Mesenchymal stem cell (in vitro differentiated cells and primary cell): ENCODE data around the gene PIGR.

Experiments
- DNase-seq: peaks from one replicate; pipeline ENCODE4 v3.0.0-alpha.2; 2013
- H2AFZ ChIP-seq: one replicate; pipeline ENCODE4 v1.6.1; 2013; ENCODE audit warnings: low read depth, mild to moderate bottlenecking, control low read depth, inconsistent platforms, low read length, moderate library complexity
- H2AK5ac ChIP-seq: 2 replicates; pipeline ENCODE4 v1.6.1; 2013; ENCODE audit warnings: low read length, moderate library complexity, mild to moderate bottlenecking, inconsistent platforms; ENCODE audit not compliant: severe bottlenecking
- H2BK120ac ChIP-seq: one replicate; pipeline ENCODE4 v1.6.1; 2013; ENCODE audit warnings: low read depth, mild to moderate bottlenecking, inconsistent platforms, low read length, moderate library complexity
- H2BK12ac ChIP-seq, 2 experiments: one replicate each; pipeline ENCODE4 v1.6.1; 2013; ENCODE audit warnings: inconsistent platforms in 2 of 2, low read length in 2 of 2, mild to moderate bottlenecking in 2 of 2, moderate library complexity in 2 of 2, control low read depth in 1 of 2
- H2BK15ac ChIP-seq: one replicate; pipeline ENCODE4 v1.6.1; 2013; ENCODE audit warnings: mild to moderate bottlenecking, low read depth, inconsistent platforms; ENCODE audit not compliant: poor library complexity, severe bottlenecking
- H2BK5ac ChIP-seq: 2 replicates; pipeline ENCODE4 v1.6.1; 2013; ENCODE audit warnings: low read depth, mild to moderate bottlenecking, low read length, control low read depth, inconsistent platforms; ENCODE audit not compliant: poor library complexity, severe bottlenecking
- H3K14ac ChIP-seq, 2 experiments: one replicate each; pipeline ENCODE4 v1.6.1; 2013; ENCODE audit warnings: inconsistent platforms in 2 of 2, low read length in 2 of 2, control low read depth in 1 of 2, mild to moderate bottlenecking in 1 of 2, moderate library complexity in 1 of 2
- H3K18ac ChIP-seq, 2 experiments: one replicate each; pipeline ENCODE4 v1.6.1; 2013; ENCODE audit warnings: inconsistent platforms in 2 of 2, low read length in 2 of 2, control low read depth in 1 of 2, low read depth in 1 of 2, mild to moderate bottlenecking in 1 of 2
- H3K23ac ChIP-seq, 2 experiments: one replicate each; pipeline ENCODE4 v1.6.1; 2013; ENCODE audit warnings: inconsistent platforms in 2 of 2, low read length in 2 of 2, mild to moderate bottlenecking in 2 of 2, moderate library complexity in 2 of 2, control low read depth in 1 of 2
- H3K27ac ChIP-seq: 2 replicates; pipeline ENCODE4 v1.5.1; 2013; ENCODE audit warnings: mild to moderate bottlenecking, moderate library complexity, low read length, control low read depth, inconsistent platforms; ENCODE audit not compliant: poor library complexity, severe bottlenecking
- H3K27me3 ChIP-seq, 2 experiments: 2 replicates each; pipeline versions ENCODE4 v1.6.1 to v1.7.0; 2013; ENCODE audit warnings: low read length in 2 of 2, mild to moderate bottlenecking in 2 of 2, moderate library complexity in 2 of 2, control low read depth in 1 of 2, inconsistent platforms in 1 of 2; ENCODE audit not compliant: control insufficient read depth in 1 of 2, insufficient read depth in 1 of 2
- H3K36me3 ChIP-seq, 2 experiments: 2 replicates each; pipeline versions ENCODE4 v1.6.1 to v1.7.0; 2013; ENCODE audit warnings: low read length in 2 of 2, control low read depth in 1 of 2, inconsistent platforms in 1 of 2, low read depth in 1 of 2, mild to moderate bottlenecking in 1 of 2; ENCODE audit not compliant: insufficient read depth in 2 of 2, control insufficient read depth in 1 of 2
- H3K4ac ChIP-seq, 2 experiments: one replicate each; pipeline ENCODE4 v1.6.1; 2013; ENCODE audit warnings: inconsistent platforms in 2 of 2, low read length in 2 of 2, mild to moderate bottlenecking in 2 of 2, moderate library complexity in 2 of 2, control low read depth in 1 of 2, low read depth in 1 of 2
- H3K4me1 ChIP-seq: 2 replicates; pipeline ENCODE4 v1.6.1; 2013; ENCODE audit warnings: low read depth, low read length, control low read depth; ENCODE audit not compliant: control insufficient read depth, insufficient read depth
- H3K4me2 ChIP-seq: 2 replicates; pipeline ENCODE4 v1.6.1; 2013; ENCODE audit warnings: low read length, mild to moderate bottlenecking, inconsistent platforms; ENCODE audit not compliant: poor library complexity, severe bottlenecking
- H3K4me3 ChIP-seq, 2 experiments: 2 replicates each; pipeline versions ENCODE4 v1.5.1 to v1.7.0; 2013; ENCODE audit warnings: low read length in 2 of 2, mild to moderate bottlenecking in 2 of 2, control low read depth in 1 of 2, low read depth in 1 of 2; ENCODE audit not compliant: insufficient read depth in 1 of 2
- H3K79me1 ChIP-seq: replicated peaks from 2 replicates; pipeline ENCODE4 v1.6.1; 2013; ENCODE audit warnings: mild to moderate bottlenecking, control low read depth, low read length, inconsistent platforms; ENCODE audit not compliant: poor library complexity, severe bottlenecking
- H3K9ac ChIP-seq: 2 replicates; pipeline ENCODE4 v1.7.0; 2013; ENCODE audit warnings: mild to moderate bottlenecking, low read length, moderate library complexity
- H3K9me3 ChIP-seq: 2 replicates; pipeline ENCODE4 v1.7.0; 2013; ENCODE audit warnings: mild to moderate bottlenecking, low read length; ENCODE audit not compliant: control insufficient read depth
- H4K8ac ChIP-seq: one replicate; pipeline ENCODE4 v1.6.1; 2013; ENCODE audit warnings: inconsistent platforms, mild to moderate bottlenecking, low read length, moderate library complexity
- H4K91ac ChIP-seq: one replicate; pipeline ENCODE4 v1.6.1; 2013; ENCODE audit warnings: mild to moderate bottlenecking, low read length, inconsistent platforms
- WGBS: methylation state at CpG from one replicate; pipeline ENCODE4 v1.1.7; 2013; ENCODE audit warnings: mixed read lengths; 5-methylcytosine and 5-hydroxymethylcytosine counted together

Gene PIGR

DNA sequence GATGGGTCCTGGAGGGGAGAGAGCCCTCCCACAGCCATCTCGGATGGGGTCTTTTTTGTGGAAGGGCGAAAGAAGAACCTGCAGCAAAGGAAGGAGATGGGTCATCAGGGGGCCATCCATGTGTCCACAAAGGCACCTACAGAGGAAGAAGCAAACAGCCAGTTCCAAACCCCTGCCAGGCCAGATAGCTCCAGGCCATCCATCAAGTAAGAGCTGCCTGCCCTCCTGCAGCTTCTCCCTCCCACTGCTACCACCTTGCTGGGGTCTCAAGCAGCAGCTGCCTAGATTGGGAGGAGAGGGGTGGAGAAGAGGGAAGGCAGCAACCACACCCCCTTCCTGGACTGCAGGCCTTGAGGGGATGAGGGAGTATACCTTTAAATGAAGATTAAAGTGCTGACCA lies 19.5 kb upstream of the PIGR start:
- H3K36me3 ChIP-seq: no peaks in the 10 kb centered on the region
- no peak overlapping the region for H2AK5ac ChIP-seq
- WGBS: 50% methylated on average over 1 of the region's 2 CpGs
- no peak overlapping the region for H4K91ac ChIP-seq
- H3K27me3 ChIP-seq: peaks cover 0 to 41% of the 10 kb centered on the region in 2 experiments
- no peak overlapping the region for H2BK12ac ChIP-seq
- no peak overlapping the region for H3K23ac ChIP-seq
- no peaks in the 10 kb centered on the region for H3K79me1 ChIP-seq
- H3K4me2 ChIP-seq: no peak overlapping the region
- H3K4me3 ChIP-seq: no peak overlapping the region
- no peak overlapping the region for H2BK120ac ChIP-seq
- no peak overlapping the region for H3K27ac ChIP-seq
- H3K9ac ChIP-seq: no peak overlapping the region
- no peak for DNase-seq
- H4K8ac ChIP-seq: no peak overlapping the region
- H2AFZ ChIP-seq: no peak overlapping the region
- no peaks in the 10 kb centered on the region for H3K9me3 ChIP-seq
- peaks cover 8% of the 10 kb centered on the region for H3K4me1 ChIP-seq
- H3K4ac ChIP-seq: no peak overlapping the region
- no peak overlapping the region for H3K14ac ChIP-seq
- H3K18ac ChIP-seq: no peak overlapping the region
- H2BK5ac ChIP-seq: no peak overlapping the region
- H2BK15ac ChIP-seq: no peak overlapping the region

DNA sequence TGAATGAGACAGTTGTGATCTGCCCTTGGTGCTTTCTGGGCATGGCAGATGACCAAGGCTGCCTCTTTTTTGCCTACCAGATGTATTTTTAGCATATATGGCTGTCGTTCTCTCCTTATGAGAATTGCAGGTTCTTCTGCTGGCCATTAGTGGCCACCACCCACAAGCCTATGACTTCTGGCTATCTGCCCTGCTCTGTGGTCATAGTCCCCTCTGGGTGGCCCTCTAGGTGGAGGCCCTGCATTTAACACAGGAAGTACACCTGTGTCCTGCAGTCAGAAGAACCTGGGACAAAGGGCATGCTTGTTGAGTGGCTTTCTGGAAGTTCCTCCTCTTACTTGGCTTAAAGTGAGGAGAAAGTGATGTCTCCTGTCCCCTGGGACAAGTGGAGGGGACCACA lies 17.5 kb upstream of the PIGR start:
- no peak overlapping the region for H4K91ac ChIP-seq

DNA sequence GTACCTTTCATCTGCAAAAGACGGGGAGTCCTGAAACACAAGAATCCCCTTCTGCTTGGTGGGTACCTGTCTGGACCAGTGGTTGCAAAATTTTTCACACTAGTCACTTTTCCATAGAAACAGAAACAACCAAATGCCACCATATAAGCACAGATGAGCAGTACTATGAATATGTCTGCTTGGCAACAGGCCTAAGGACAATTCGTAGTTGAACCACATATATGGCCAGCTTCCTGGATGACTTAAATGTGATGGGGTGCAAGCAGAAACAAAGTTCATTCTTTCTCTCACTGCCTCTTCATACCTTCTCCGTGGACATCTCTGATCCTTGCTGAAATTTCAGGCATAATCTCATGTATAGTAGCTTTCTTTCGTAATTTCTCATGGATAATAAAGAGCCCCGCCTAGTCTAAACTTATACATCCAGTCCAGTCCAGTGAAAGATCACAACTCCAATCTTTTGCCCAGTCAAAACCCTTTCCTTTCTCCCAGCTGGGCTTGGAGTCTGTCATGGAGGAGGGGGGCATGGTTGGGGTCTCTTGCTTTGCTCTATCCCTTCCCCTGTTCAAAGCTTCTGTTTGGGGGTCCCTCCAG lies 16.9 kb upstream of the PIGR start:
- H3K27ac ChIP-seq: no peak overlapping the region

More for the DNA sequence above, 17.5 kb upstream of the PIGR start:
- no peak for DNase-seq
- peaks cover 0 to 39% of the 10 kb centered on the region in 2 experiments for H3K27me3 ChIP-seq
- H3K4me1 ChIP-seq: peaks cover 7% of the 10 kb centered on the region
- H3K4ac ChIP-seq: no peak overlapping the region
- no peak overlapping the region for H3K4me3 ChIP-seq
- H3K4me2 ChIP-seq: no peak overlapping the region
- no peak overlapping the region for H3K14ac ChIP-seq
- H3K9ac ChIP-seq: no peak overlapping the region
- H3K18ac ChIP-seq: no peak overlapping the region
- 80% methylated on average over 1 of the region's 1 CpG for WGBS
- no peak overlapping the region for H2AFZ ChIP-seq
- H2BK5ac ChIP-seq: no peak overlapping the region
- no peak overlapping the region for H2AK5ac ChIP-seq
- H3K79me1 ChIP-seq: no peaks in the 10 kb centered on the region
- no peak overlapping the region for H3K27ac ChIP-seq
- H3K36me3 ChIP-seq: no peaks in the 10 kb centered on the region
- H2BK15ac ChIP-seq: no peak overlapping the region
- no peak overlapping the region for H2BK12ac ChIP-seq
- no peaks in the 10 kb centered on the region for H3K9me3 ChIP-seq
- H3K23ac ChIP-seq: no peak overlapping the region
- H2BK120ac ChIP-seq: no peak overlapping the region
- H4K8ac ChIP-seq: no peak overlapping the region

DNA sequence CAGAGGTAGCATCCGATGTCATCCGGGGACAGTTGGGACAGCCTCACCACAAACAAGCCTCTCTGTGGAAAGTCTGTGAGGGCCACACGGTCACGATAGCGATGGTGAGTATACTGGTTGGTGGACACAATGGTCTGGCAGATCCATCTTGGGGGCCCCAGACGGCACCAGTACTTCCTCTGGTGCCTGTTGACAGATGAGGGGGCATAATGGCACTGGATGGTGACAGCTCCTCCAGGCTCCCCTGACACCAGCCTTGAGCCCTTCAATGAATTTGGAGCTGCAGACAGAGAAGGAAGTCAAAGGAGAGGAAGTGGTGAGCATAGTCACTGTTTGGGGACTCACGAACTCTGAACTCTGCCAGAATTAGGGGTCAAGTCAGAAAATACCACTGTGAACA lies 16.0 kb upstream of the PIGR start:
- no peak overlapping the region for H3K18ac ChIP-seq
- H2BK12ac ChIP-seq: no peak overlapping the region
- H4K8ac ChIP-seq: no peak overlapping the region
- no peak overlapping the region for H3K9ac ChIP-seq
- no peaks in the 10 kb centered on the region for H3K9me3 ChIP-seq
- no peak overlapping the region for H3K23ac ChIP-seq
- no peak overlapping the region for H3K4me3 ChIP-seq
- peaks cover 0 to 42% of the 10 kb centered on the region in 2 experiments for H3K27me3 ChIP-seq
- H2BK15ac ChIP-seq: no peak overlapping the region
- H3K4ac ChIP-seq: no peak overlapping the region
- H3K4me2 ChIP-seq: no peak overlapping the region
- H3K36me3 ChIP-seq: no peaks in the 10 kb centered on the region
- no peak overlapping the region for H3K27ac ChIP-seq
- no peak overlapping the region for H3K14ac ChIP-seq
- WGBS: 89% methylated on average over 7 of the region's 7 CpGs
- H4K91ac ChIP-seq: no peak overlapping the region
- H2BK120ac ChIP-seq: no peak overlapping the region
- H2AFZ ChIP-seq: no peak overlapping the region
- H3K4me1 ChIP-seq: peaks cover 5% of the 10 kb centered on the region
- no peak overlapping the region for H2AK5ac ChIP-seq
- DNase-seq: no peak
- no peaks in the 10 kb centered on the region for H3K79me1 ChIP-seq
- no peak overlapping the region for H2BK5ac ChIP-seq

More for the DNA sequence above, 16.9 kb upstream of the PIGR start:
- no peak for DNase-seq
- Histone ChIP-seq H3K9me3 (no peaks in the 10 kb centered on the region), H4K91ac (no peak overlapping the region), H4K8ac (no peak overlapping the region), H3K23ac (no peak overlapping the region), H2BK12ac (no peak overlapping the region), H3K9ac (no peak overlapping the region), H2BK15ac (no peak overlapping the region), H3K4me2 (no peak overlapping the region), H3K4me3 (no peak overlapping the region), H3K4me1 (peaks cover 7% of the 10 kb centered on the region), H2BK5ac (no peak overlapping the region), H2BK120ac (no peak overlapping the region), H3K4ac (no peak overlapping the region), H3K79me1 (no peaks in the 10 kb centered on the region), H2AK5ac (no peak overlapping the region), H3K18ac (no peak overlapping the region), H3K27me3 (peaks cover 0 to 39% of the 10 kb centered on the region in 2 experiments), H2AFZ (no peak overlapping the region), H3K36me3 (no peaks in the 10 kb centered on the region), H3K14ac (no peak overlapping the region)
- 90% methylated on average over 5 of the region's 5 CpGs for WGBS
